ENCODE data around the gene PRKD2. TPM values are rescaled to one million over a fixed set of nuclear protein-coding genes. Genes with fewer than 3 reads are reported as not detected.

The PRKD2 gene
- polyA plus RNA-seq, 3 donors = 6.5 to 46.9 (median 8.1) TPM

DNA sequence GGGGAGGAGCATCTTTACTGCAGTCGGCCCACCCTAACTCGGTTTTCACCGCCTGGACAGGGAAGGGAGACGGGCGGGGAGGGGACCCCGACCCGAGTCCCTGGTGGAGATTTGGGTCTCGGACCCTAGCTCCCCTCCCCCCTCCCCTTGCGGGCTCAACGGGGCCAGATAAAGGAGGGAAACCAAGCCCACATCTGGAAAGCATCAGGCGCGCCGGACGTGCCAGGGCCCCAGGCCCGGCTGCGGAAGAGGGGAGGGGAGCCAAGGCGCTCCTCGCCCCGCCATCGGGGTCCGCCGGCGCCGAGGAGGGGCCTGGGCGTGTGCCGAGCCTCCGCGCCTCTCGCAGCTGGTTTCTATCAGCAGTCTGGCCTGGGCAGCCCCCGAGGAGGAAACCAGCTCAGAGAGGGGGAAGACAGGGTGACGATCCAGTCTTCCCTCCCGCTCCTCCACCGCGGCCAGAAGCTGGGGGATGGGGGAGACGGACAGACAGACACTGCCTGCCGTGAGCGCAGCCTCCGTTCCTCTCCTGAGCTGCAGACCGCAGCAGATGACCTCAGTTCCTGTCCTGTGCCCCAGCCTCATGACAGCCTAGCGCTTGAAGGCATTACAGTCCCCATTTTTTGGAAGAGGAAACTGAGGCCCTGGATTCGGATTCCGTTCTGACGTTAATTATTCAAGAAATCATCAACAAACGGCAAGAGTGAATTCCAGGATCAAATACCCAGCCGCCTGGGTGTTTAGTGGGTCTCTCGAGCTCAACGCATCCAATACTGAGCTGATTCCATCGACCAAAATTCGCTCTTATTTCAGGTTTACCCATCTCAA, 77.3 kb downstream of the PRKD2 start:
- H4K20me1 ChIP-seq (ENCODE audit: insufficient read depth, low read length) = no peaks in the 10 kb centered on the region
- no peaks in the 10 kb centered on the region for H3K36me3 ChIP-seq (replicated peaks in 1 of 2; ENCODE audit: control insufficient read depth in 1 of 2, insufficient read depth in 2 of 2, low read length in 2 of 2)
- peaks cover 18 to 70% of the 10 kb centered on the region in 2 donors for H3K27me3 ChIP-seq (ENCODE audit: control insufficient read depth in 2 of 2, insufficient read depth in 2 of 2, low read length in 2 of 2)
- peak overlapping the region in 1 of 2 donors; percentile 56 for H3K27ac ChIP-seq (ENCODE audit: low read depth in 1 of 2, low read length in 2 of 2)
- no peaks in the 10 kb centered on the region for H3K9me3 ChIP-seq (replicated peaks in 1 of 2; ENCODE audit: control insufficient read depth in 1 of 2, insufficient read depth in 1 of 2, low read length in 2 of 2)
- peak overlapping the region; percentile 17 to 67 (median 18) for H3K4me3 ChIP-seq (replicated peaks in 1 of 3; ENCODE audit: low read depth in 2 of 3, low read length in 3 of 3)
- H3K9ac ChIP-seq (ENCODE audit: insufficient read depth, low read length, poor library complexity, severe bottlenecking) = peak overlapping the region; percentile 58
- peak overlapping the region in 2 of 7 donors; percentile 37 to 52 for H3K27ac Mint-ChIP-seq
- H3K79me2 ChIP-seq (ENCODE audit: insufficient read depth, low read length) = no peaks in the 10 kb centered on the region
- peaks cover 24% of the 10 kb centered on the region for H3K4me1 Mint-ChIP-seq
- H3K4me2 ChIP-seq (replicated peaks; ENCODE audit: extremely low read depth, low read length, poor library complexity, severe bottlenecking) = peak overlapping the region; percentile 81
- DNase-seq = peak; percentile 87 to 95 (median 89)
- no peak overlapping the region for H3K4me3 Mint-ChIP-seq
- peaks cover 0 to 5% (median 1%) of the 10 kb centered on the region in 7 donors for H3K9me3 Mint-ChIP-seq
- TF ChIP-seq, protein P1, sequence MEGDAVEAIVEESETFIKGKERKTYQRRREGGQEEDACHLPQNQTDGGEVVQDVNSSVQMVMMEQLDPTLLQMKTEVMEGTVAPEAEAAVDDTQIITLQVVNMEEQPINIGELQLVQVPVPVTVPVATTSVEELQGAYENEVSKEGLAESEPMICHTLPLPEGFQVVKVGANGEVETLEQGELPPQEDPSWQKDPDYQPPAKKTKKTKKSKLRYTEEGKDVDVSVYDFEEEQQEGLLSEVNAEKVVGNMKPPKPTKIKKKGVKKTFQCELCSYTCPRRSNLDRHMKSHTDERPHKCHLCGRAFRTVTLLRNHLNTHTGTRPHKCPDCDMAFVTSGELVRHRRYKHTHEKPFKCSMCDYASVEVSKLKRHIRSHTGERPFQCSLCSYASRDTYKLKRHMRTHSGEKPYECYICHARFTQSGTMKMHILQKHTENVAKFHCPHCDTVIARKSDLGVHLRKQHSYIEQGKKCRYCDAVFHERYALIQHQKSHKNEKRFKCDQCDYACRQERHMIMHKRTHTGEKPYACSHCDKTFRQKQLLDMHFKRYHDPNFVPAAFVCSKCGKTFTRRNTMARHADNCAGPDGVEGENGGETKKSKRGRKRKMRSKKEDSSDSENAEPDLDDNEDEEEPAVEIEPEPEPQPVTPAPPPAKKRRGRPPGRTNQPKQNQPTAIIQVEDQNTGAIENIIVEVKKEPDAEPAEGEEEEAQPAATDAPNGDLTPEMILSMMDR (IDR thresholded peaks at IDR 0.05) = no peak
- H3K27me3 Mint-ChIP-seq (ENCODE audit: low read depth in 3 of 3) = peaks cover 26 to 50% (median 44%) of the 10 kb centered on the region in 3 donors
- no peaks in the 10 kb centered on the region for H3K36me3 Mint-ChIP-seq
- peaks cover 26 to 31% of the 10 kb centered on the region in 2 donors for H3K4me1 ChIP-seq (ENCODE audit: control insufficient read depth in 1 of 2, insufficient read depth in 2 of 2, low read length in 2 of 2)
- intact Hi-C loops (cut with micrococcal nuclease) = no loop called here
- peak overlapping the region; percentile 73 for H2AFZ ChIP-seq (ENCODE audit: insufficient read depth, low read depth, low read length, poor library complexity, severe bottlenecking)
- WGBS (ENCODE audit: insufficient coverage) = 4% methylated on average over 21 of the region's 49 CpGs

DNA sequence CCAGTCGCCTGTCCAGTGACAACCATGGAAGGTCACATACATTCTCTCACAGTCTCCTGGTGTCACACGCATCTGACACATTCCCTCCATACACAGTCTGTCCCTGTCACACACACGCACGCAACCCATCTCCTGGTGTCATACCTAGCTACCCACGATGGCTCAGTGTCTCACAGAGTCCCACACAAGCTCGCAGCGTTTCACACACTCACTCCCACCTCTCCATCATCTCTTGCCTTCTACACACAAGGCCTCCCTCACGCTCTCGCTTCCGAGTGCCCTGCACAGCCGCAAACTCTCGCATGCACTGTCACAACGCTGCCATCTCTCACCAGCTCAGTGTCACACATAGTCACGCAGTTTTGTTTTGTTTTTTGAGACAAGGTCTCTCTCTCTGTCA, 79.7 kb downstream of the PRKD2 start:
- TF ChIP-seq, protein P1 (IDR thresholded peaks at IDR 0.05) = no peak
- Histone ChIP-seq H3K4me2 (replicated peaks; ENCODE audit: extremely low read depth, low read length, poor library complexity, severe bottlenecking) (no peak overlapping the region), H4K20me1 (ENCODE audit: insufficient read depth, low read length) (no peaks in the 10 kb centered on the region), H3K27me3 (ENCODE audit: control insufficient read depth in 2 of 2, insufficient read depth in 2 of 2, low read length in 2 of 2) (peaks cover 17 to 73% of the 10 kb centered on the region in 2 donors), H3K4me3 (replicated peaks in 1 of 3; ENCODE audit: low read depth in 2 of 3, low read length in 3 of 3) (no peak overlapping the region), H3K4me1 (ENCODE audit: control insufficient read depth in 1 of 2, insufficient read depth in 2 of 2, low read length in 2 of 2) (peaks cover 37 to 47% of the 10 kb centered on the region in 2 donors), H3K9ac (ENCODE audit: insufficient read depth, low read length, poor library complexity, severe bottlenecking) (no peak overlapping the region), H3K79me2 (ENCODE audit: insufficient read depth, low read length) (no peaks in the 10 kb centered on the region), H3K27ac (ENCODE audit: low read depth in 1 of 2, low read length in 2 of 2) (no peak overlapping the region), H2AFZ (ENCODE audit: insufficient read depth, low read depth, low read length, poor library complexity, severe bottlenecking) (no peak overlapping the region), H3K9me3 (replicated peaks in 1 of 2; ENCODE audit: control insufficient read depth in 1 of 2, insufficient read depth in 1 of 2, low read length in 2 of 2) (no peaks in the 10 kb centered on the region), H3K36me3 (replicated peaks in 1 of 2; ENCODE audit: control insufficient read depth in 1 of 2, insufficient read depth in 2 of 2, low read length in 2 of 2) (no peaks in the 10 kb centered on the region)
- WGBS (ENCODE audit: insufficient coverage) = 89% methylated on average over 14 of the region's 14 CpGs
- Mint-ChIP-seq H3K27ac (no peak overlapping the region), H3K36me3 (peaks cover 0 to 3% of the 10 kb centered on the region in 2 donors), H3K4me1 (peaks cover 37% of the 10 kb centered on the region), H3K4me3 (no peak overlapping the region), H3K9me3 (peaks cover 0 to 8% (median 1%) of the 10 kb centered on the region in 7 donors), H3K27me3 (ENCODE audit: low read depth in 3 of 3) (peaks cover 21 to 54% (median 53%) of the 10 kb centered on the region in 3 donors)
- intact Hi-C loops (cut with micrococcal nuclease) = no loop called here
- DNase-seq = no peak
